ENCODE data around the gene ATP6V1A.

Gene ATP6V1A

GRCh38 chr3:113714702-113715101 is 32.1 kb upstream of the ATP6V1A start:
- Histone ChIP-seq H3K27ac (ENCODE audit: insufficient read depth in 1 of 2, low read depth in 1 of 2, low read length in 2 of 2, poor library complexity in 1 of 2, severe bottlenecking in 2 of 2) (no peak overlapping the region), H3K9me3 (ENCODE audit: control extremely low read depth in 1 of 5, control insufficient read depth in 4 of 5, insufficient read depth in 2 of 5, low read depth in 1 of 5, low read length in 4 of 5) (no peaks in the 10 kb centered on the region), H3K36me3 (ENCODE audit: control insufficient read depth in 4 of 4, insufficient read depth in 4 of 4, low read length in 3 of 4) (peaks cover 7 to 10% (median 8%) of the 10 kb centered on the region in 4 experiments), H3K27me3 (replicated peaks in 2 of 5; ENCODE audit: control insufficient read depth in 4 of 5, insufficient read depth in 5 of 5, low read length in 4 of 5) (peaks cover 0 to 3% (median 0%) of the 10 kb centered on the region in 5 experiments), H3K4me3 (ENCODE audit: control insufficient read depth in 1 of 7, extremely low read depth in 1 of 7, insufficient read depth in 4 of 7, low read depth in 2 of 7, low read length in 6 of 7) (no peak overlapping the region), H3K4me1 (ENCODE audit: control extremely low read depth in 1 of 4, control insufficient read depth in 4 of 4, insufficient read depth in 4 of 4, low read length in 3 of 4) (peaks cover 0 to 7% (median 0%) of the 10 kb centered on the region in 4 experiments)
- POLR2A ChIA-PET, result no interaction called here
- no CpG with 5 or more reads among the region's 1 CpG for WGBS (ENCODE audit: insufficient coverage)
- CTCF ChIA-PET, result no interaction called here
- no peak for DNase-seq

- Histone ChIP-seq H3K27me3 (replicated peaks in 2 of 5; ENCODE audit: control insufficient read depth in 4 of 5, insufficient read depth in 5 of 5, low read length in 4 of 5) (no peaks in the 10 kb centered on the region), H3K27ac (ENCODE audit: insufficient read depth in 1 of 2, low read depth in 1 of 2, low read length in 2 of 2, poor library complexity in 1 of 2, severe bottlenecking in 2 of 2) (no peak overlapping the region), H3K9me3 (ENCODE audit: control extremely low read depth in 1 of 5, control insufficient read depth in 4 of 5, insufficient read depth in 2 of 5, low read depth in 1 of 5, low read length in 4 of 5) (no peaks in the 10 kb centered on the region), H3K36me3 (ENCODE audit: control insufficient read depth in 4 of 4, insufficient read depth in 4 of 4, low read length in 3 of 4) (peaks cover 7 to 21% (median 16%) of the 10 kb centered on the region in 4 experiments), H3K4me3 (ENCODE audit: control insufficient read depth in 1 of 7, extremely low read depth in 1 of 7, insufficient read depth in 4 of 7, low read depth in 2 of 7, low read length in 6 of 7) (no peak overlapping the region), H3K4me1 (ENCODE audit: control extremely low read depth in 1 of 4, control insufficient read depth in 4 of 4, insufficient read depth in 4 of 4, low read length in 3 of 4) (peaks cover 9 to 28% (median 12%) of the 10 kb centered on the region in 4 experiments)
- ChIA-PET POLR2A (interaction anchor here (0.7 kb wide), 1 partner anchor 29 kb away, joined by 3 read pairs; no protein-coding TSS in a partner anchor), CTCF (interaction anchor here (0.9 to 1.7 kb wide), 3 partner anchors 15 to 19 kb away, joined by 3 read pairs; no protein-coding TSS in a partner anchor)
- 100% methylated on average over 1 of the region's 3 CpGs for WGBS (ENCODE audit: insufficient coverage)
- no peak for DNase-seq
Measured at GRCh38 chr3:113717308-113717707, 29.5 kb upstream of the ATP6V1A start.

- H3K27me3 ChIP-seq (replicated peaks in 2 of 5; ENCODE audit: control insufficient read depth in 4 of 5, insufficient read depth in 5 of 5, low read length in 4 of 5), result no peaks in the 10 kb centered on the region
- 94% methylated on average over 2 of the region's 3 CpGs for WGBS (ENCODE audit: insufficient coverage)
- no peak overlapping the region for H3K4me3 ChIP-seq (ENCODE audit: control insufficient read depth in 1 of 7, extremely low read depth in 1 of 7, insufficient read depth in 4 of 7, low read depth in 2 of 7, low read length in 6 of 7)
- peaks cover 9 to 26% (median 14%) of the 10 kb centered on the region in 4 experiments for H3K4me1 ChIP-seq (ENCODE audit: control extremely low read depth in 1 of 4, control insufficient read depth in 4 of 4, insufficient read depth in 4 of 4, low read length in 3 of 4)
- H3K27ac ChIP-seq (ENCODE audit: insufficient read depth in 1 of 2, low read depth in 1 of 2, low read length in 2 of 2, poor library complexity in 1 of 2, severe bottlenecking in 2 of 2), result no peak overlapping the region
- POLR2A ChIA-PET, result no interaction called here
- CTCF ChIA-PET, result interaction anchor here (0.8 to 1.7 kb wide), 2 partner anchors 9 to 14 kb away, joined by 3 read pairs; no protein-coding TSS in a partner anchor
- H3K36me3 ChIP-seq (ENCODE audit: control insufficient read depth in 4 of 4, insufficient read depth in 4 of 4, low read length in 3 of 4), result peaks cover 7 to 23% (median 17%) of the 10 kb centered on the region in 4 experiments
- no peaks in the 10 kb centered on the region for H3K9me3 ChIP-seq (ENCODE audit: control extremely low read depth in 1 of 5, control insufficient read depth in 4 of 5, insufficient read depth in 2 of 5, low read depth in 1 of 5, low read length in 4 of 5)
- no peak for DNase-seq
Measured at GRCh38 chr3:113717818-113718217, 29.0 kb upstream of the ATP6V1A start.

- Histone ChIP-seq H3K4me1 (ENCODE audit: control extremely low read depth in 1 of 4, control insufficient read depth in 4 of 4, insufficient read depth in 4 of 4, low read length in 3 of 4) (peaks cover 9 to 23% (median 14%) of the 10 kb centered on the region in 4 experiments), H3K36me3 (ENCODE audit: control insufficient read depth in 4 of 4, insufficient read depth in 4 of 4, low read length in 3 of 4) (peaks cover 7 to 24% (median 17%) of the 10 kb centered on the region in 4 experiments), H3K27ac (ENCODE audit: insufficient read depth in 1 of 2, low read depth in 1 of 2, low read length in 2 of 2, poor library complexity in 1 of 2, severe bottlenecking in 2 of 2) (no peak overlapping the region), H3K9me3 (ENCODE audit: control extremely low read depth in 1 of 5, control insufficient read depth in 4 of 5, insufficient read depth in 2 of 5, low read depth in 1 of 5, low read length in 4 of 5) (no peaks in the 10 kb centered on the region), H3K27me3 (replicated peaks in 2 of 5; ENCODE audit: control insufficient read depth in 4 of 5, insufficient read depth in 5 of 5, low read length in 4 of 5) (no peaks in the 10 kb centered on the region), H3K4me3 (ENCODE audit: control insufficient read depth in 1 of 7, extremely low read depth in 1 of 7, insufficient read depth in 4 of 7, low read depth in 2 of 7, low read length in 6 of 7) (no peak overlapping the region)
- DNase-seq, result no peak
- POLR2A ChIA-PET, result no interaction called here
- WGBS (ENCODE audit: insufficient coverage), result no CpG with 5 or more reads among the region's 1 CpG
- CTCF ChIA-PET, result interaction anchor here (1.1 kb wide), 1 partner anchor 26 kb away, joined by 3 read pairs; no protein-coding TSS in a partner anchor
Measured at GRCh38 chr3:113719294-113719693, 27.5 kb upstream of the ATP6V1A start.

- POLR2A ChIA-PET, result no interaction called here
- no peak for DNase-seq
- no peak overlapping the region for H3K4me3 ChIP-seq (ENCODE audit: control insufficient read depth in 1 of 7, extremely low read depth in 1 of 7, insufficient read depth in 4 of 7, low read depth in 2 of 7, low read length in 6 of 7)
- no peaks in the 10 kb centered on the region for H3K9me3 ChIP-seq (ENCODE audit: control extremely low read depth in 1 of 5, control insufficient read depth in 4 of 5, insufficient read depth in 2 of 5, low read depth in 1 of 5, low read length in 4 of 5)
- CTCF ChIA-PET, result interaction anchor here (1.1 kb wide), 1 partner anchor 25 kb away, joined by 3 read pairs; no protein-coding TSS in a partner anchor
- no peak overlapping the region for H3K27ac ChIP-seq (ENCODE audit: insufficient read depth in 1 of 2, low read depth in 1 of 2, low read length in 2 of 2, poor library complexity in 1 of 2, severe bottlenecking in 2 of 2)
- H3K27me3 ChIP-seq (replicated peaks in 2 of 5; ENCODE audit: control insufficient read depth in 4 of 5, insufficient read depth in 5 of 5, low read length in 4 of 5), result no peaks in the 10 kb centered on the region
- H3K4me1 ChIP-seq (ENCODE audit: control extremely low read depth in 1 of 4, control insufficient read depth in 4 of 4, insufficient read depth in 4 of 4, low read length in 3 of 4), result peaks cover 9 to 23% (median 14%) of the 10 kb centered on the region in 4 experiments
- 100% methylated on average over 2 of the region's 2 CpGs for WGBS (ENCODE audit: insufficient coverage)
- peaks cover 7 to 26% (median 17%) of the 10 kb centered on the region in 4 experiments for H3K36me3 ChIP-seq (ENCODE audit: control insufficient read depth in 4 of 4, insufficient read depth in 4 of 4, low read length in 3 of 4)
Measured at GRCh38 chr3:113719758-113720157, 27.1 kb upstream of the ATP6V1A start.

- H3K4me1 ChIP-seq (ENCODE audit: control extremely low read depth in 1 of 4, control insufficient read depth in 4 of 4, insufficient read depth in 4 of 4, low read length in 3 of 4), result peaks cover 9 to 23% (median 14%) of the 10 kb centered on the region in 4 experiments
- no peaks in the 10 kb centered on the region for H3K9me3 ChIP-seq (ENCODE audit: control extremely low read depth in 1 of 5, control insufficient read depth in 4 of 5, insufficient read depth in 2 of 5, low read depth in 1 of 5, low read length in 4 of 5)
- peak; percentile 32 to 79 (median 74) for DNase-seq
- CTCF ChIA-PET, result interaction anchor here (1.1 to 3.2 kb wide), 6 partner anchors 9 to 23 kb away, joined by 3 to 13 read pairs (median 7); no protein-coding TSS in a partner anchor
- peak overlapping the region in 2 of 7 experiments; percentile 28 to 36 for H3K4me3 ChIP-seq (ENCODE audit: control insufficient read depth in 1 of 7, extremely low read depth in 1 of 7, insufficient read depth in 4 of 7, low read depth in 2 of 7, low read length in 6 of 7)
- POLR2A ChIA-PET, result interaction anchor here (1.1 kb wide), 1 partner anchor 51 kb away, joined by 6 read pairs; no protein-coding TSS in a partner anchor
- WGBS (ENCODE audit: insufficient coverage), result 0% methylated on average over 1 of the region's 3 CpGs
- H3K27me3 ChIP-seq (replicated peaks in 2 of 5; ENCODE audit: control insufficient read depth in 4 of 5, insufficient read depth in 5 of 5, low read length in 4 of 5), result no peaks in the 10 kb centered on the region
- peaks cover 7 to 26% (median 17%) of the 10 kb centered on the region in 4 experiments for H3K36me3 ChIP-seq (ENCODE audit: control insufficient read depth in 4 of 4, insufficient read depth in 4 of 4, low read length in 3 of 4)
- peak overlapping the region in 1 of 2 experiments; percentile 45 for H3K27ac ChIP-seq (ENCODE audit: insufficient read depth in 1 of 2, low read depth in 1 of 2, low read length in 2 of 2, poor library complexity in 1 of 2, severe bottlenecking in 2 of 2)
Measured at GRCh38 chr3:113721636-113722035, 25.2 kb upstream of the ATP6V1A start.

- H3K27me3 ChIP-seq (replicated peaks in 2 of 5; ENCODE audit: control insufficient read depth in 4 of 5, insufficient read depth in 5 of 5, low read length in 4 of 5), result no peaks in the 10 kb centered on the region
- ChIA-PET CTCF (no interaction called here), POLR2A (interaction anchor here (0.6 kb wide), 1 partner anchor 236 kb away, joined by 4 read pairs; no protein-coding TSS in a partner anchor)
- H3K27ac ChIP-seq (ENCODE audit: insufficient read depth in 1 of 2, low read depth in 1 of 2, low read length in 2 of 2, poor library complexity in 1 of 2, severe bottlenecking in 2 of 2), result no peak overlapping the region
- H3K4me1 ChIP-seq (ENCODE audit: control extremely low read depth in 1 of 4, control insufficient read depth in 4 of 4, insufficient read depth in 4 of 4, low read length in 3 of 4), result no peaks in the 10 kb centered on the region
- peaks cover 3 to 11% (median 5%) of the 10 kb centered on the region in 4 experiments for H3K36me3 ChIP-seq (ENCODE audit: control insufficient read depth in 4 of 4, insufficient read depth in 4 of 4, low read length in 3 of 4)
- DNase-seq, result no peak
- H3K4me3 ChIP-seq (ENCODE audit: control insufficient read depth in 1 of 7, extremely low read depth in 1 of 7, insufficient read depth in 4 of 7, low read depth in 2 of 7, low read length in 6 of 7), result no peak overlapping the region
- no peaks in the 10 kb centered on the region for H3K9me3 ChIP-seq (ENCODE audit: control extremely low read depth in 1 of 5, control insufficient read depth in 4 of 5, insufficient read depth in 2 of 5, low read depth in 1 of 5, low read length in 4 of 5)
- WGBS (ENCODE audit: insufficient coverage), result 100% methylated on average over 1 of the region's 2 CpGs
Measured at GRCh38 chr3:113728661-113729060, 18.2 kb upstream of the ATP6V1A start.

Measured in common myeloid progenitor, CD34-positive (primary cell).